Breast epithelium (tissue), 3 donors: ENCODE results near the gene SVEP1.
"Not testable (repeated sequence)": the region's sequence is repeated elsewhere in the genome, so short reads cannot be mapped to it uniquely, and the experiment has no call there.

Experiments
- POLR2A ChIP-seq: fragments of 450-650 bp; IDR thresholded peaks from one replicate; pipeline ENCODE4 v1.6.1; 2016; ENCODE audit warnings: antibody characterized with exemption, mild to moderate bottlenecking, moderate library complexity
- POLR2AphosphoS5 ChIP-seq, 3 donors: sonication (generic); formaldehyde crosslinking; IDR thresholded peaks; one replicate each; pipeline ENCODE4 v1.6.1; 2017; ENCODE audit warnings: antibody characterized with exemption in 3 of 3
- TF ChIP-seq, protein P1 (sequence below), 3 donors: fragments of 450-650 bp; IDR thresholded peaks; one replicate each; pipeline ENCODE4 v1.5.1; 2016 to 2017; ENCODE audit warnings: antibody characterized with exemption in 3 of 3, mild to moderate bottlenecking in 3 of 3, moderate library complexity in 3 of 3

DNA sequence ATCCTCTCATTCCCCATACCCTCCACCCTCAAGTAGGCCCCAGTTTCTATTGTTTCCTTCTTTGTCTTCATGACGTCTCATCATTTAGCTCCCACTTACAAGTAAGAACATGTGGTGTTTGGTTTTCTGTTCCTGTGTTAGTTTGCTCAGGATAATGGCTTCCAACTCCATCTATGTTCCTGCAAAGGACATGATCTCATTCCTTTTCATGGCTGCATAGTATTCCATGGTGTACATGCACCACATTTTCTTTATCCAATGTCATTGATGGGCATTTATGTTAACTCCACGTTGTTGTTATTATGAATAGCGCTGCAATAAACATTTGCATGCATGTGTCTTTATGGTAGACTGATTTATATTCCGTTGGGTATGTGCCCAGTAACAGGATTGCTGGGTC lies 45.4 kb downstream of the SVEP1 start:
- TF ChIP-seq, protein P1, sequence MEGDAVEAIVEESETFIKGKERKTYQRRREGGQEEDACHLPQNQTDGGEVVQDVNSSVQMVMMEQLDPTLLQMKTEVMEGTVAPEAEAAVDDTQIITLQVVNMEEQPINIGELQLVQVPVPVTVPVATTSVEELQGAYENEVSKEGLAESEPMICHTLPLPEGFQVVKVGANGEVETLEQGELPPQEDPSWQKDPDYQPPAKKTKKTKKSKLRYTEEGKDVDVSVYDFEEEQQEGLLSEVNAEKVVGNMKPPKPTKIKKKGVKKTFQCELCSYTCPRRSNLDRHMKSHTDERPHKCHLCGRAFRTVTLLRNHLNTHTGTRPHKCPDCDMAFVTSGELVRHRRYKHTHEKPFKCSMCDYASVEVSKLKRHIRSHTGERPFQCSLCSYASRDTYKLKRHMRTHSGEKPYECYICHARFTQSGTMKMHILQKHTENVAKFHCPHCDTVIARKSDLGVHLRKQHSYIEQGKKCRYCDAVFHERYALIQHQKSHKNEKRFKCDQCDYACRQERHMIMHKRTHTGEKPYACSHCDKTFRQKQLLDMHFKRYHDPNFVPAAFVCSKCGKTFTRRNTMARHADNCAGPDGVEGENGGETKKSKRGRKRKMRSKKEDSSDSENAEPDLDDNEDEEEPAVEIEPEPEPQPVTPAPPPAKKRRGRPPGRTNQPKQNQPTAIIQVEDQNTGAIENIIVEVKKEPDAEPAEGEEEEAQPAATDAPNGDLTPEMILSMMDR (IDR thresholded peaks at IDR 0.05) = not testable (repeated sequence)
- TF ChIP-seq POLR2A; POLR2AphosphoS5 (IDR thresholded peaks at IDR 0.05): not testable (repeated sequence)
